Measurements from ENCODE around the gene FBXL16. TPM values are rescaled to one million over a fixed set of nuclear protein-coding genes. Genes with fewer than 3 reads are reported as not detected.

FBXL16 gene
- total and polyA plus RNA-seq, 2 of the 13 experiments (the other 11 are each of a cell fraction or from before 2014, with no cell fraction given) = 0.22 to 2.0 TPM

- TF ChIP-seq CBX2 (IDR thresholded peaks at IDR 0.05; ENCODE audit: low read depth, low read length) = no peak
- TF ChIP-seq CBX2 (CRISPR knock-in tag; IDR thresholded peaks at IDR 0.05; ENCODE audit: low read depth) = no peak
- TF ChIP-seq PAF1 (CRISPR knock-in tag; IDR thresholded peaks at IDR 0.05) = no peak
- TF ChIP-seq PAX8 (CRISPR knock-in tag; IDR thresholded peaks at IDR 0.05; ENCODE audit: borderline replicate concordance) = peak; percentile 56
- TF ChIP-seq ESRRA (CRISPR knock-in tag; IDR thresholded peaks at IDR 0.05; ENCODE audit: low read depth) = 0 out of 2 replicates have a peak, but pooled peaks have one; percentile 38
- TF ChIP-seq ZFP82 (CRISPR knock-in tag; IDR thresholded peaks at IDR 0.05; ENCODE audit: borderline replicate concordance) = peak; percentile 95
- no peak for TF ChIP-seq SNAPC4 (CRISPR knock-in tag; IDR thresholded peaks at IDR 0.05)
- peak; percentile 69; the same call in 1 of the 2 replicates for TF ChIP-seq ZSCAN25 (CRISPR knock-in tag; IDR thresholded peaks at IDR 0.05)
- TF ChIP-seq DZIP1 (CRISPR knock-in tag; IDR thresholded peaks at IDR 0.05) = peak; percentile 56
- TF ChIP-seq TFDP1 (CRISPR knock-in tag; IDR thresholded peaks at IDR 0.05; ENCODE audit: borderline replicate concordance) = peak; percentile 95
- no peak for TF ChIP-seq DBP (CRISPR knock-in tag; IDR thresholded peaks at IDR 0.05; ENCODE audit: not compliant biosample characterization)
- no peak for TF ChIP-seq RORA (CRISPR knock-in tag; IDR thresholded peaks at IDR 0.05)
- no peak; the same call in 1 of the 2 replicates for TF ChIP-seq ZNF740 (CRISPR knock-in tag; IDR thresholded peaks at IDR 0.05)
- no peak for TF ChIP-seq NR1H2 (CRISPR knock-in tag; IDR thresholded peaks at IDR 0.05; ENCODE audit: borderline replicate concordance, low read depth)
- no peak; the same call in 1 of the 2 replicates for TF ChIP-seq ZNF703 (CRISPR knock-in tag; IDR thresholded peaks at IDR 0.05; ENCODE audit: borderline replicate concordance)
- TF ChIP-seq HNF4A (CRISPR knock-in tag; IDR thresholded peaks at IDR 0.05) = peak; percentile 17; the same call in 1 of the 2 replicates
- no peak for TF ChIP-seq ZFP41 (CRISPR knock-in tag; IDR thresholded peaks at IDR 0.05; ENCODE audit: borderline replicate concordance)
Observed at GRCh38 chr16:720990-721764, 15.6 kb upstream of the FBXL16 start, which contains the start of gene ANTKMT (continued).
